Activated naive CD4-positive, alpha-beta T cell treated with anti-CD3 and anti-CD28 coated beads for 36 hours (primary cell): ENCODE results near the gene SNAPC4. TPM values are rescaled to one million over a fixed set of nuclear protein-coding genes. Genes with fewer than 3 reads are reported as not detected.

Experiments
- CTCF ChIA-PET: fragments of 350-600 bp; sonication (Branson Sonifier 250); formaldehyde crosslinking; loops from one replicate; lab custom pipeline; 2021; ENCODE audit warnings: antibody characterized with exemption; lab: Charles Lee
- DNase-seq: peaks from one replicate; pipeline ENCODE4 v3.0.0-alpha.2; 2020
- H3K27ac Mint-ChIP-seq: one replicate; pipeline ENCODE4 v1.8.0; 2021; ENCODE audit warnings: mild to moderate bottlenecking, mixed read lengths
- H3K27me3 Mint-ChIP-seq: one replicate; pipeline ENCODE4 v1.8.0; 2021; ENCODE audit warnings: low read depth, mixed read lengths
- H3K36me3 Mint-ChIP-seq: one replicate; pipeline ENCODE4 v1.8.0; 2021; ENCODE audit warnings: low read depth, mixed read lengths
- H3K4me1 Mint-ChIP-seq: one replicate; pipeline ENCODE4 v1.8.0; 2021; ENCODE audit warnings: low read depth, mixed read lengths
- H3K4me3 Mint-ChIP-seq: one replicate; pipeline ENCODE4 v1.8.0; 2021; ENCODE audit warnings: mild to moderate bottlenecking, moderate library complexity, mixed read lengths
- H3K9me3 Mint-ChIP-seq: one replicate; pipeline ENCODE4 v1.8.0; 2021; ENCODE audit warnings: mixed read lengths
- intact Hi-C: fragments of 100-400 bp; cut with micrococcal nuclease; formaldehyde crosslinking; loops from one replicate; pipeline ENCODE4 v1.15.1; 2023
- total RNA-seq, 2 experiments: library from RNA; stranded (reverse); gene quantifications; one replicate each; pipeline ENCODE4 v1.2.3, GENCODE V29; 2021

The SNAPC4 gene
- total RNA-seq, 2 experiments from 2014 or later: 12.3 to 14.1 TPM

DNA sequence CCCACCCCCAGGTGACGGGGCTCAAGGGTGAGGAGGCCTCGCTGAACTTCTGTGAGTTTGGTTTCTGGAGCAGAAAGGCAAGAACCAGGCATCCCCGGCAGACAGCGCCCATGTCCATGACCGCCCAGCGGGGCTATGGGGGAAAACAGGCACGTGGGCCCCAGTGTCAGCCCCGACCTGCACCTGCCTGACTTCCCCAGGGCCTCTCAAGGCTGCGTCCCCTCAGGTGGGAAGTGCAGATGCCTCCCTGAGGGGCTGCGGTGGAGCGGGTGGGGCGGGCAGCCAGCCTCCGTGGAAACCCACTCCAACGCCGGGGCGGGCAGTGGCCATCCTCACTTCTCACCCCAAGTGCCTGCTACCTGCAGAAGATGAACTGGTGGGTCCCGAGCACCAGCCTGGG is 19.6 kb downstream of the SNAPC4 start:
- peaks cover 10% of the 10 kb centered on the region for H3K36me3 Mint-ChIP-seq
- H3K9me3 Mint-ChIP-seq: no peaks in the 10 kb centered on the region
- H3K27ac Mint-ChIP-seq: no peak overlapping the region
- H3K4me3 Mint-ChIP-seq: no peak overlapping the region
- CTCF ChIA-PET: interaction anchor here (1.1 kb wide), 1 partner anchor 16 kb away, joined by 5 read pairs; no protein-coding TSS in a partner anchor
- intact Hi-C loops: no loop called here
- no peak for DNase-seq
- H3K4me1 Mint-ChIP-seq: no peaks in the 10 kb centered on the region
- no peaks in the 10 kb centered on the region for H3K27me3 Mint-ChIP-seq

DNA sequence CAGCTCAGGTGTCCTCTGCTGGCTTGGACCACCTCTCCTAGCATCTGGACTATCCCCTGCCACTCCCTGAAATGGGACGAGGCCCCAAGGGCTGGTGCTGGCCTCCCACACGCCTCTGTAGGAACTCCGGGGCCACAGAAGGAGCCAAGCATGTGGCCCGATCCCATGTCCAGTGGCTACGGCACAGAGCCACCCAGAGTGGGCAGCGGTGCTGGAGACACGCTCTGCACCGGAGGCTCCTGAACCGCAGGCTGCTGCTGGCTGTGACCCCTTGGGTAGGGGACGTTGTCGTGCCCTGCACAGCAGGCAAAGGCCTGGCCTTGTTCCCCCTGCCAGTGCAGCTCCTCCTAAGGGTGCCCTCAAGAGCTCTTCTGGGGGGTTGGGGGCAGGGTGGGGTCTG is 20.1 kb downstream of the SNAPC4 start:
- no peak for DNase-seq
- intact Hi-C loops: no loop called here
- Mint-ChIP-seq H3K4me1 (no peaks in the 10 kb centered on the region), H3K27me3 (no peaks in the 10 kb centered on the region), H3K4me3 (no peak overlapping the region), H3K9me3 (no peaks in the 10 kb centered on the region), H3K36me3 (peaks cover 9% of the 10 kb centered on the region), H3K27ac (no peak overlapping the region)
- CTCF ChIA-PET: no interaction called here

DNA sequence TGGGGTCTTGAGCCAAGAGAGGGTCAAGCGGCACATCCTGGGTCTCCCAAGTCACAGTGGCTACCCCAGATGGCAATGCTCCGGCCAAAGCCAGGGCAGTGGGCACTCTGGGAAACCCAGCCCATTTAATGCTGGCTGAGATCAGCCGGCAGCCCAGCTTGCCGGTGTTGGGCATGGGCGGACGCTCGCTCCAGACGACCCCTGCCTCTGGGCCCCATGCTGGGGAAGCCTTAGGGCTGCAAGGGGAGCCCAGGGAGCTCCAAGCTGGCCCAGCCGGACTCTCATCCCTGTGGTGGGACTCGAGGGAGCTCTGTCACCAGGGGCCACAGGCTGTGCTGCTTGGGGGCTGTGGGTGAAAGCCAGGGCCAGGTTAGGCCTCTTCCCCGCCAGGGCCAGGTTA is 20.6 kb downstream of the SNAPC4 start:
- H3K27ac Mint-ChIP-seq: no peak overlapping the region
- H3K36me3 Mint-ChIP-seq: peaks cover 6% of the 10 kb centered on the region
- no peaks in the 10 kb centered on the region for H3K9me3 Mint-ChIP-seq
- CTCF ChIA-PET: no interaction called here
- no peak overlapping the region for H3K4me3 Mint-ChIP-seq
- intact Hi-C loops: no loop called here
- no peak for DNase-seq
- no peaks in the 10 kb centered on the region for H3K4me1 Mint-ChIP-seq
- H3K27me3 Mint-ChIP-seq: no peaks in the 10 kb centered on the region

DNA sequence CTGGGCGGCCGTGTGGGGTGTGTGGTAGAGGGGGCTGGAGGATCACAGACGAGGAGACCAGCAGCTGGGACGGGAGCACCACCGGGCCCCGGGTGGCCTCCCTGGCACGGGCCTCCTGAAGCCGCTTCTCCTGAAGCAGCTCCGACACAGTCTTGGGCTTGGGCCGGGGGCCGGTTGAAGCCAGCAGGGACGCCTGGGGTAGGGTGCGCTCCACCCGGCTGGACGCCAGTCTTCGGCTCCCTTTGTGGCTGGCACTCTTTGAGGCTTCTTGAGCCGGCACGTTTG is 21.0 kb downstream of the SNAPC4 start:
- intact Hi-C loops: no loop called here
- Mint-ChIP-seq H3K9me3 (no peaks in the 10 kb centered on the region), H3K27me3 (no peaks in the 10 kb centered on the region), H3K36me3 (peaks cover 6% of the 10 kb centered on the region), H3K4me1 (no peaks in the 10 kb centered on the region), H3K4me3 (no peak overlapping the region), H3K27ac (no peak overlapping the region)
- CTCF ChIA-PET: no interaction called here
- DNase-seq: no peak

DNA sequence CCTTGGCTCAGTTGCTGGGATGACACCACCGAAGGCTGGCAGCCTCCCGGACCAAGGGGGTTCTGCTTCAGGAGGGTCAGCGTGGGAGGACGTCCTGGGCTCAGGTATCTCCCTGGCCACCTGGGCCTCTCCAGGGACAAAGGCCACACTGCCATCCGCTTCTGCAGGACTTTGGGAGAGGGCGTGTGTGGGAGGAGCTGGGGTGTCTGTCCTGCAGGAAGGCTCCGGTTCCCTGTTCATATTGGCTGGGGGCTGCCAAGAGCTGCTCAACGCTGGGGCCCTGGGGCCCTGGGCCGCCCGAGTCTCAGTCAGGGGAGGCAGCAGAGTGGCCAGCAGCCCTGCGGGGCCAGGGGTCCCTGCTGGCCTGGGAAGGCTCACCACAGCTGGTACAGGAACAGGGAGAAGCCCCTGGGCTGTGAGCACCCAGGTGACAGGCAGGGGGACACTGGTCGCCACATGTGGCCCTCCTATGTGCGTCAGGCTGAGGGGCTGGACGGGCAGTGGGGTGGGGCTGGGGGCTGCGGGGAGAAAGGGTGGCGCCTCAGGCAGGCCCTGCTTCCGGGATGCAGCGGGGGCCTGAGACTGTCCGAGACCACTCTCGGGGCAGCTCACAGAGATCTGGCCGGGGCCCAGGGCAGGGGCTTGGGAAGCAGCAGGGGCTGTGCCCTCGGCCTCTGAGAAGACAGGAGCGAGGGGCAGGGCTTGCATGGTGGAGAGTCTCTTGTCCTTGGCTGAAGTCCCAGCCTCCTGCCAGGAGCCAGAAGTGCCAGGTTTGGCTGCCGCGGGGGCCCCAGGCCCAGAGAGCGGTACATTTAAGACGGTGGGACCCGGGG is 21.6 kb downstream of the SNAPC4 start:
- Mint-ChIP-seq H3K27ac (no peak overlapping the region), H3K36me3 (peaks cover 3% of the 10 kb centered on the region), H3K4me3 (no peak overlapping the region), H3K4me1 (no peaks in the 10 kb centered on the region), H3K27me3 (no peaks in the 10 kb centered on the region), H3K9me3 (no peaks in the 10 kb centered on the region)
- DNase-seq: no peak
- intact Hi-C loops: no loop called here
- CTCF ChIA-PET: no interaction called here

DNA sequence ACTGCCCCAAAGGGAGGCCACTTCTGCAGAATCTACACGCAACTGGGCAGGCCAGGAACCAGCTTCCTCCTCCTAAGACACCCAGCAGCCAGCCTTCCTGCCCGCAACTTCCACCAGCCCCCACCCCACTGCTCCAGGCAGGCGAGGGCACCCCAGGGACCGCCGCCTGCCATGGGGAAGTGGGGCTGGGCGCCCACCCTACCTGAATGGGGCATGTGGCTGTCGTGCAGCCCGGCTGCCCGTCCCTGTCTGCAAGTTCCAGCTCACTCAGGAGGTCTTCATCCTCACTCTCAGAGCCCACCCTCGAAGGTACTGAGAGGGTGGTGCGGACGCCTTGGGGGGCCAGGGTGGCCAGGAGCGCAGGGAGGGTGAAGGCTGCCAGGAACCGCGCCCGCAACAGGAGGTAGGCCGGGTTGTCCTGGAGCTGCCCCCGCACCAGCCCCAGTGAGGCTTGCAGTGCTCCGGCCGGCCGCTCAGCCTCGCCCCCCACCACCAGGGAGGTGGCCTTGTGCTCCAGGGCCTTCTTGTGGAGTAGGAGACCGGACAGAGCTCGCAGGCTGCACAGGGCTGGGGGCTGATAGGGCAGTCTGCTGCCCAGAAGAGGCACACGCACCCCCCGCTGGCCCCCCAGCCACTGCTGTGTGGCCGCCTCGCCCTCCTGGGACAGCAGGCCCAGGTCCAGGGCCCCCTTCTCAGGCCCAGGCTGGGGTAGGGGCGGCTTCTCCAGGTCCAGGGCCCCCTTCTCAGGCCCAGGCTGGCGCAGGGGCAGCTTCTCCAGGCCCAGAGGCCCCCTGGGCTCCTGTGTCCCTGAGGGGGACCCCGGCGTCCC is 22.4 kb downstream of the SNAPC4 start:
- CTCF ChIA-PET: no interaction called here

DNA sequence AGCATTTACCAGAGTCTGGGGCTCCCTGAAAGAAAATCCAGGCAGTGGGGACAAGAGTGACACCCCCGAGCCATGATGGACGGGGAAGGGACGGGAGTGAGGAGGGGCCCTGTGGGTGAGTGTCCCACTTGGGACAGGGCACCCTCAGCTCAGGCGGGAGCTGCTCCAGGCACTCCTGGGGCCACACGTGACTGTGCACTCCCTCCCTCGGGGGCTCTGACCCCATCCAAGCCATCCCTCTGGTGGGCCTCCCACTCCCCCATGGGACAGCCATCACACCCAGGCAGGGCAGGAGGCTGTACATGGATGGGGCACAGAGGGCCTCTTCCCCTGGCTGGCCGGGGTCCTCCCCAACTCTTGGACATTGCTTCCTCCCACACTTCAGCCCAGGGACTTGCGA is 23.5 kb downstream of the SNAPC4 start:
- Mint-ChIP-seq H3K4me3 (no peak overlapping the region), H3K4me1 (no peaks in the 10 kb centered on the region), H3K36me3 (peaks cover 2% of the 10 kb centered on the region), H3K27me3 (no peaks in the 10 kb centered on the region), H3K27ac (no peak overlapping the region), H3K9me3 (no peaks in the 10 kb centered on the region)
- no peak for DNase-seq
- intact Hi-C loops: no loop called here
- CTCF ChIA-PET: no interaction called here

More for the DNA sequence above, 22.4 kb downstream of the SNAPC4 start:
- Mint-ChIP-seq H3K9me3 (no peaks in the 10 kb centered on the region), H3K27me3 (no peaks in the 10 kb centered on the region), H3K4me3 (no peak overlapping the region), H3K36me3 (peaks cover 2% of the 10 kb centered on the region), H3K4me1 (no peaks in the 10 kb centered on the region), H3K27ac (no peak overlapping the region)
- intact Hi-C loops: no loop called here
- DNase-seq: no peak

DNA sequence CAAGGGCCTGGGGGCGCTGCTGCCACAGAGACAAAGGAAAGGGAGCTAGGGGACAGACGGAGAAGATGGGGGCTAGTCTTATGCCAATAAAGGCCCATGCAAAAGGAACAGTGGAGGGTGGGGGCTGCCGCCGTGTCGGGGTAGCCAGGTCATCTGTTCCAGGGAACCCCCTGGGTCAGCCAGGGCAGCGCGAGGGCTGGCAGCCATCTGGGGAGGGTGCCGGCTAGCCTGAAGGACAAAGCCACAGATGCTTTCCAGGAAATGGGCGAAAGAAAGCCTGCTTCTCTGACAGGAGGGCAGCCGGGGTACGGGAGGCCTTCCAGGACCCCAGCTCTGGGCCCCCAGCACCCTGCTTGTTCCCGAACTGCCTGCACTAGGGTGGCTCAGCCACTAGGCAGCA is 24.9 kb downstream of the SNAPC4 start:
- H3K27ac Mint-ChIP-seq: no peak overlapping the region
- H3K9me3 Mint-ChIP-seq: no peaks in the 10 kb centered on the region
- H3K4me1 Mint-ChIP-seq: no peaks in the 10 kb centered on the region
- peaks cover 2% of the 10 kb centered on the region for H3K36me3 Mint-ChIP-seq
- CTCF ChIA-PET: interaction anchor here (0.9 kb wide), 1 partner anchor 12 kb away, joined by 3 read pairs; the partner anchor contains the start of gene DNLZ
- no peaks in the 10 kb centered on the region for H3K27me3 Mint-ChIP-seq
- intact Hi-C loops: no loop called here
- no peak overlapping the region for H3K4me3 Mint-ChIP-seq
- no peak for DNase-seq

DNA sequence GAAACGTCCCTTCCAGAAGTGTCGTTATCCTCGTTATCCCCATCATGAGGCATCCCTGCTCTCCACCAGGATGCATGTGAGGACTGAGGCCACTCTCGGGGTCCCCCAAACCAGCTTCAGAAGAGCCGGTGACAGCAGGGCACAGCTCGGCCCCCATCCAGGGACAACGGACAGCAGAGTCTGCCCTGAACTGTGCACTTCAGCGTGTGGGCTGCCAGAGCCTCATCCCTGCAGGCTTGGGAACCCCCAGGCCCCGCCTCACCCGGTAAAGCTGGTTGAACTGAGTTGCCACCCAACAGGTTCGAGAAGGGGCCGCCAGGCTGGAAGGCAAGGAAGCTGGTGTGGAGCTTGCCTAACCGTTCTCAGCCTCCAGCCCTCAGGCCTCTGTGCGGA is 25.8 kb downstream of the SNAPC4 start:
- CTCF ChIA-PET: interaction anchor here (0.8 to 0.9 kb wide), 2 partner anchors 11 to 297 kb away, joined by 3 read pairs; partner anchors contain the start of gene DNLZ
- Mint-ChIP-seq H3K36me3 (peaks cover 2% of the 10 kb centered on the region), H3K9me3 (no peaks in the 10 kb centered on the region), H3K27me3 (no peaks in the 10 kb centered on the region), H3K27ac (no peak overlapping the region), H3K4me1 (no peaks in the 10 kb centered on the region), H3K4me3 (no peak overlapping the region)
- no peak for DNase-seq
- intact Hi-C loops: no loop called here

DNA sequence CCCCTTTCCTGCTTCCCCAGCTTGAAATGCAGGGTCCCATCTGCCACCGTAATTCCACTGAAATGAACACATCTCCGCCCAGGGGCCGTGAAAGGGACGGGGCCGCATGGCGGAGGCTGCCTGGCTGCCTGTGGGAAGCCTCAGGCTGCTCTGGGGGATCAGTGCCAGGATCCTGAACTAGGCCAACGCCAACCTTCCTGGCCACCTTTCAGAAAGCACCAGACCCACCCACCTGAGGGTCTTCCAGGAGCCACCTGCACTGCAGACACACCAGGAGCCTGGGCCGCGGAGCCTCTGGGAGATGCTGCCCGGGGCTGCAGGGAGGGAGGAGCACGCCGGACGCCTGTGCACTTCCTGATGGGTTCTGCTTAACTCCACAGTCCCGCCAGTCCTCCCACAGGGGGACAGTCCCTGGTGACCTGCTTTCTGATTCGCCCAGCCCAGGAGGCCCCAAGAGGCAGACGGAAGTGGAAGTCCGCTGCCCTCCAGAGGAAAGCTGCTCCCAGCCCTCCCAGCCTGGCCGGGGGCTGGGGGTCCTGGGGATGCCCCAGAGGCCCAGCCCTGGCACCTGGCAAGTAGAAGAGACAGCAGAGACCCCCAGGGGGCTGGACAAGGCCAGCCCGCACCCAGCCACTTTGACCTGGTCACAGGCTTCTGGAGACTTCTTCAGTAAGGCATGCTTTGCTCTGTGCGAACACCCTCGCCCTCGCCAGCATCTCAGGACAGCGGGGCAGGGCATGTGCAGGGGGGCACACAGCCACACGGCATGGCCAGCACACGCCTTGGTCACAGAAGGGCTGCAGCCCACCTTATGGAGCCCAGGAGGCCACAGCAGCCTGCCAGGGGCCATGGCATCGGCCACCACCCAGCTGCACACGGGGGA is 26.4 kb downstream of the SNAPC4 start, which contains the start of gene CARD9:
TSS of gene CARD9 (minus strand) at position 370 of the 883 bp plus-strand sequence. CDS start 1,591 bp downstream, outside the sequence.
- Mint-ChIP-seq H3K4me1 (no peaks in the 10 kb centered on the region), H3K27me3 (no peaks in the 10 kb centered on the region), H3K4me3 (no peak within 1 kb of the TSS), H3K27ac (no peak within 1 kb of the TSS), H3K36me3 (peaks cover 2% of the 10 kb centered on the region), H3K9me3 (no peaks in the 10 kb centered on the region)
- DNase-seq: no peak
- intact Hi-C loops: no loop called here
- CTCF ChIA-PET: interaction anchor here (0.8 kb wide), 1 partner anchor 298 kb away, joined by 3 read pairs; no protein-coding TSS in a partner anchor

DNA sequence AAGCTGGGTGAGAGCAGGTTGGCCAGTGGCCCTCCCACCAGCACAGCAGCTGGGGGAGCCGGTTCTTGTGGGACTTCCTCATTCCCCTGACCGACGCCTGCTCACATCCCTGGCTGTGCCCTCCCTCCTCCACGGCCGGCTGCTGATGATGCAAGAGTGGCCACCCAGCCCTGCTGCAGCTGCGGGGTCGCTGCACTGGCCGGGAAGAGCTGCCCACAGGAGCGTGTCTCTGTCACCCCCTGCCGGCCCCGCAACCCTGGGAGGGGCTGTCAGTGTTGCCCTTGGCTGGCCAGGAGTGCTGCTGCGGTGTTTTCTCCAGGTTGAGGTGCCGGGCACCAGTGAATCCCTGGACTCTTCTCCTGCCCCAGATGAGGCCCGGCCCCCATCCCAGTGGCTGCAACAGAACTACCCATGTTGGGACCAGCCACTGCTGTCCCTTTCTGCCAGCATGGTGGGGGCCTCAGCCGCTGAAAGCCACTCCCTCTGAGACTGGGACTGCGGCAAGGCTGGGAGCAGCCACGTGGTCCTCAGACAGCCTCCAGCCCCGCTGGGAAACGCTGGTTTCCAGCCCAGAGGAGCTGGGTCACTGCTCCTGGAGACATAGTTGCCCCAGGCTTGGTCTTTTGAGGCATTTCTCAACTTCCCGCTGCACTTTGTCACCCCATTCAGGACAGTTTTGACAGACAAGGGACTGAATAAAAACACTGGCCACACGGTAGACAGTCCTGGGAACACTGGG is 27.2 kb downstream of the SNAPC4 start:
- DNase-seq: no peak
- CTCF ChIA-PET: interaction anchor here (0.7 kb wide), 1 partner anchor 18 kb away, joined by 4 read pairs; no protein-coding TSS in a partner anchor
- Mint-ChIP-seq H3K36me3 (peaks cover 2% of the 10 kb centered on the region), H3K27me3 (no peaks in the 10 kb centered on the region), H3K4me3 (no peak overlapping the region), H3K27ac (no peak overlapping the region), H3K4me1 (no peaks in the 10 kb centered on the region), H3K9me3 (no peaks in the 10 kb centered on the region)
- intact Hi-C loops: no loop called here
